Tongue (tissue), 2 donors: ENCODE data around the gene CCDC97. TPM values are rescaled to one million over a fixed set of nuclear protein-coding genes. Genes with fewer than 3 reads are reported as not detected.
A peak's percentile ranks its signal among the peaks of the same experiment; 100 is the strongest.

ENCODE experiments used
- DNase-seq: peaks from one replicate; pipeline ENCODE4 v3.0.0-alpha.2; 2015
- total RNA-seq: library from RNA; depleted of rRNA; stranded (reverse); fragments of >200 nt; gene quantifications from one replicate; pipeline ENCODE4 v1.2.3, GENCODE V29; 2014

Gene CCDC97
- total RNA-seq, 1 donor from 2014 or later, result 21.2 TPM

GRCh38 chr19:41320185-41320518 lies 10.2 kb downstream of the CCDC97 start:
- no peak for DNase-seq

GRCh38 chr19:41320568-41320967 lies 10.6 kb downstream of the CCDC97 start:
- no peak for DNase-seq

GRCh38 chr19:41321204-41321599 lies 11.2 kb downstream of the CCDC97 start:
- no peak for DNase-seq

- DNase-seq, result peak; percentile 56
Measured at GRCh38 chr19:41321600-41322270, 11.8 kb downstream of the CCDC97 start.

GRCh38 chr19:41322451-41322850 lies 12.5 kb downstream of the CCDC97 start:
- DNase-seq, result no peak

GRCh38 chr19:41323023-41323422 lies 13.1 kb downstream of the CCDC97 start:
- no peak for DNase-seq

- DNase-seq, result no peak
Measured at GRCh38 chr19:41323430-41324125, 13.6 kb downstream of the CCDC97 start.

GRCh38 chr19:41324231-41324702 lies 14.3 kb downstream of the CCDC97 start:
- no peak for DNase-seq

- peak; percentile 35 for DNase-seq
Measured at GRCh38 chr19:41324921-41325639, 15.1 kb downstream of the CCDC97 start.

- no peak for DNase-seq
Measured at GRCh38 chr19:41325640-41325946, 15.6 kb downstream of the CCDC97 start.

GRCh38 chr19:41325947-41326706 lies 16.2 kb downstream of the CCDC97 start:
- DNase-seq, result peak; percentile 73

GRCh38 chr19:41327076-41327575 lies 17.2 kb downstream of the CCDC97 start:
- no peak for DNase-seq

GRCh38 chr19:41327576-41328156 lies 17.7 kb downstream of the CCDC97 start:
- DNase-seq, result peak; percentile 64

GRCh38 chr19:41328157-41328841 lies 18.3 kb downstream of the CCDC97 start:
- DNase-seq, result peak; percentile 45

- DNase-seq, result no peak
Measured at GRCh38 chr19:41328842-41329225, 18.9 kb downstream of the CCDC97 start.

GRCh38 chr19:41330481-41330880 lies 20.5 kb downstream of the CCDC97 start:
- DNase-seq, result no peak

- DNase-seq, result peak; percentile 47
Measured at GRCh38 chr19:41330946-41331678, 21.1 kb downstream of the CCDC97 start.

- no peak for DNase-seq
Measured at GRCh38 chr19:41332000-41332399, 22.0 kb downstream of the CCDC97 start.

- no peak for DNase-seq
Measured at GRCh38 chr19:41332468-41332867, 22.5 kb downstream of the CCDC97 start.

- DNase-seq, result no peak
Measured at GRCh38 chr19:41334793-41335192, 24.8 kb downstream of the CCDC97 start.

GRCh38 chr19:41335467-41335866 lies 25.5 kb downstream of the CCDC97 start:
- no peak for DNase-seq
